ENCODE measurements around the gene PIP5KL1.
A peak's percentile ranks its signal among the peaks of the same experiment; 100 is the strongest.
"Not testable (repeated sequence)": the region's sequence is repeated elsewhere in the genome, so short reads cannot be mapped to it uniquely, and the experiment has no call there.

PIP5KL1 gene

GRCh38 chr9:127885508-127886281 is 44.9 kb downstream of the PIP5KL1 start:
- no peak for DNase-seq

- DNase-seq, result no peak
These were observed 45.5 kb downstream of the PIP5KL1 start for GRCh38 chr9:127884976-127885490.

GRCh38 chr9:127884427-127884911 is 46.1 kb downstream of the PIP5KL1 start:
- DNase-seq, result no peak

GRCh38 chr9:127883959-127884358 is 46.6 kb downstream of the PIP5KL1 start:
- no peak for DNase-seq

- not testable (repeated sequence) for DNase-seq
These were observed 48.9 kb downstream of the PIP5KL1 start for GRCh38 chr9:127881715-127882114.

GRCh38 chr9:127880143-127880542 is 50.4 kb downstream of the PIP5KL1 start:
- no peak for DNase-seq

- DNase-seq, result no peak
These were observed 51.8 kb downstream of the PIP5KL1 start for GRCh38 chr9:127878652-127879390.

GRCh38 chr9:127878001-127878651 is 52.5 kb downstream of the PIP5KL1 start:
- no peak for DNase-seq

- DNase-seq, result peak; percentile 46
These were observed 53.0 kb downstream of the PIP5KL1 start, which contains the start of gene AK1 for GRCh38 chr9:127877566-127877998. Gene AK1 (minus strand): TSS chr9:127877675. CDS start chr9:127874617, 3,058 bp downstream.

- DNase-seq, result no peak
These were observed 53.6 kb downstream of the PIP5KL1 start for GRCh38 chr9:127876764-127877562.

- no peak for DNase-seq
These were observed 54.4 kb downstream of the PIP5KL1 start for GRCh38 chr9:127876026-127876763.

GRCh38 chr9:127875306-127875966 is 55.1 kb downstream of the PIP5KL1 start:
- no peak for DNase-seq

- DNase-seq, result no peak
These were observed 56.0 kb downstream of the PIP5KL1 start for GRCh38 chr9:127874301-127875221.

- no peak for DNase-seq
These were observed 56.7 kb downstream of the PIP5KL1 start for GRCh38 chr9:127873886-127874285.

- DNase-seq, result no peak
These were observed 57.3 kb downstream of the PIP5KL1 start for GRCh38 chr9:127873223-127873691.

GRCh38 chr9:127872369-127873222 is 58.0 kb downstream of the PIP5KL1 start:
- no peak for DNase-seq

- DNase-seq, result no peak
These were observed 59.0 kb downstream of the PIP5KL1 start for GRCh38 chr9:127871531-127871930.

- no peak for DNase-seq
These were observed 59.7 kb downstream of the PIP5KL1 start for GRCh38 chr9:127870887-127871286.
